HG02588 (cell line): ENCODE results near the gene LYRM7.
A peak's percentile ranks its signal among the peaks of the same experiment; 100 is the strongest.
"Not testable (repeated sequence)": the region's sequence is repeated elsewhere in the genome, so short reads cannot be mapped to it uniquely, and the experiment has no call there.

Source experiments
- ATAC-seq: cut with Tn5 transposase; IDR thresholded peaks from one replicate; pipeline ENCODE4 v1.9.1; 2021; ENCODE audit warnings: mild to moderate bottlenecking, moderate library complexity; ENCODE audit not compliant: unreplicated experiment

The LYRM7 gene

DNA sequence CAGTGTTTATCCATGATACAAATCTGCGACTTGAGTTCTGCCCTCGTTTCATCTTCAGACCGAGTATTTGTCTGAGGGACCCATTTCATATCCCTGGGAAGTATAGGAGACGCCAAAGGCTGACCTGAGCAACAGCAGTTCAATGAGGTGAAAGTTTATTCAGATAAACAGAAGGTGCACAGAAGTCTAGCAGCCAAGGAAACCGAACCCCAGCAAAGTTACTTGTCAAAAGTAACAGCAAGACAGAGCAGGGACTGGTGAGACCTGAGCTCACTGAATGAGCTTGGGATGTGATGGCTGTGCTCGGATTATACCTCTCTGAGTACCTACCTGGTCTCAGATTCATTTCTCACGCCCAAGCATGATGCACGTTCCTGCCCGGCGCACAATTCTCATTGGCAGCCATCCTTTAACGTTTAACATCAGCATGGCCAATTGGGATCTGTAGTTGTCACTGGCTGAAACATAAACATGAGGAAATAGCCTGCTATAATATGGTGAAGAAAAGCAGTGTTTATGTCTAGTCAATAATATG is 599 bp downstream of the LYRM7 start:
- ATAC-seq, result no peak

DNA sequence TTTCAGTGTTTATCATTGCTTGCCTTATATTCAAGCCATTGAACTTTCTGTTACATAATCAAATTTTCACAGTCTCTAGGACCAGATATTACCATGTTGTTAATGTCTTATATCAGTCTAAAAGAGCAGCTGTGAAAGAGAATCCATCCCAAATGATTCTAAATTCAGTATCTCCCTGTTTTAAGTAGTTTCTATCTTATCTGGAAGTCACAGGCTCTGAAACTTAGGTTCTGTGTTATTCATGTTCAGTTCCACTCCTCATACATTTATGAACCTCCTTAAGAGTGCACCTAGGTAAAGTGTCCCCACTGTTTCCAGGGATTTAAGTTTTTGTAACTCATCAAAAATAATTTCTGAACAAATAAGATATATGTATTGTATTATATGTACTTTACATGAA is 9.7 kb downstream of the LYRM7 start:
- no peak for ATAC-seq

DNA sequence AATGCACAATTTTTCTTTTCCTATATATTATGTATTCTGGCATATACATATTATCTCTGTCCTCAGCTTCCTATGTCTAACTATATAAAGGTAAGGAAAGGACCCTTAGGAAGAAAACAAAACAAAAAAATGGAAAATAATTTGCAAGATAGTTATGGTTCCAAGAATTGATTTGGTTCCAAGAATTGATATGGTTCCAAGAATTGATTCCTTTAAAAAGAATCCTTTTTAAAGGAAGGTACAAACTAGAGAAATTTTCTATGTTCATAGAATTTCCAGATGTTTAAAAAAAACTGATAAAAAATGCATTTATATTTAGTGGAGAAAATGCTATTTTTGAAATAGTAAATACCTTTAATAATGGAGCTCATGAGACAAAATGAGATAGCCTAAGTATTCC is 12.1 kb downstream of the LYRM7 start:
- no peak for ATAC-seq

DNA sequence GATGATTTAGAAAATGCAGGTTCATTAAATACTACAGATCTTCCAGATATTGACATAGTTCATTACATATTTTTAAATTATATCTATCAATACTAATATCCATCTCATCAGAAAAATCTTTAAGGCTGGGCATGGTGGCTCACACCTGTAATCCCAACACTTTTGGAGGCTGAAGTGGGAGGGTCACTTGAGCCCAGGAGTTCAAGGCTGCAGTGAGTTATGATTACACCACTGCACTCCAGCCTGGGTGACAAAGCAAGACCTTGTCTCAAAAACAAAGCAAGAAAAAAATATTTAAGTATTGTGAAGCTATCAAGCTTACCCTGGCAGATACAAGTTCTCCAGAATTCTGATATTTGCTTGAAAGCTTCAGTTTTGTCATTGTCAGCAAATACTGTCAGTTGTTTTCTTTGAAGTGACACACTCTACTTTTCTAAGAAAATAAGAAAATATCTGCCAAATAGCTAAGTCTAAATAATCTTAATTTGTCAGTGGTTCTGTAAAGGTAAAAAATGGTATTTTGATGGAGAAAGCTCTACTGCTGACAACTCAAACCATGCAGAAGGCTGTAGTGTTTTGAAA is 14.9 kb downstream of the LYRM7 start:
- no peak for ATAC-seq

DNA sequence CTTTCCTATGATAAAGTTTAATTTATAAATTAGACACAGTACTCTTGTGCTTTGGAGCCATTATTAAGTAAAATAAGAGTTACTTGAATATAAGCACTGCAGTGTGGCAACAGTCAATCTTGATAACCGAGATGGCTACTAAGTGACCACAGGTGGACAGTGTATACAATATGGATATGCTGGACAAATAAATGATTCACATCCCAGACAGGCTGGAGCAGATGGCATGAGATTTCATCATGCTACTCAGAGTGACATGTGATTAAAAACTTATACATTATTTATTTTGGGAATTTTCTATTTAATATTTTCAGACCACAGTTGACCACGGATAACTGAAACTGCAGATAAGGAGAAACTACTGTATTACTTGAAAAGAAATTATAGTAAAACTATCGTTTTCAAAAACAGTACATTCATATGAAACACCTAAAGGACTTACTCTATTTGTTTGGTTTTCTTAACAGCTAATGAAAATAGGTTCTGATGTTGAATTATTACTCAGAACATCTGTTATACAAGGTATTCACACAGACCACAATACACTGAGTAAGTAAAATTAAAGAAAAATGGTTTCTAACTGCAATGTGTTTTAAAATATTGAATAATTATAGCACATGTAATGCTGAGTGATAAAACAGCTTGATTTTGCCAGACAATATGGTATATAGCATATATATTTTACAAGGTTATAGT is 16.0 kb downstream of the LYRM7 start:
- ATAC-seq, result no peak

DNA sequence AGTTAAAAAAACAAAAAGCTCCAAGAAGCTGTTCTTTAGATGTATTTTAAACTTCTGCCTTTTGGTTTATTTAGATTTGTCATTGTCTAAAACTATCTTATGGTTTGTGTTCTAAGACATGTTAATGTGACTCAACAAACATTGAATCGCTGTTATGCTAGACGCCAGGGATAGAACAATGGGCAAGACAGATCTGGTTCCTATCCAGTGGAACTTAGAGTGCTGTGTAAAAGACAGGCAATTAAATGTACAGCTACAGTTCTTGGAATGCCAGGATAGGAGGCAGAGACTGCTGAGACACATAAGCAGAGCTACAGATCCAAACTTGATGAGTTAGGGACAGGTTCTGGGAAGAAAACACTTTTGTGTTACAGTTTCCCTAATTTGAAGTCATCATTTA is 22.4 kb downstream of the LYRM7 start:
- ATAC-seq, result no peak

DNA sequence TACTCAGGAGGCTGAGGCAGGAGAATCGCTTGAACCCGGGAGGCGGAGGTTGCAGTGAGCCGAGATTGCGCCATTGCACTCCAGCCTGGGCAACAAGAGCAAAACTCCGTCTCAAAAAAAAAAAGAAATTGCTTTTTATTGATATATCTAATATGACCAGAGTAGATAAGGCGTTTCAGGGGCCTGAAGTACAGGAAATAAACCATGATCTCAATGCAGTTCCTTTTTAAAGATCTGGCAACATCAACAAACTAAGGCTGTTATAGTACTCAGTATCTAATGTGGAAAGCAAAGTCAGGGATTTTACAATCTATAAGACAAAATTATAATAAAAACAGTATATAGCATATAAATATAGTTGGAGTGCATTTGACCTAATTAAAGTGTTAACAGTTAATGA is 23.2 kb downstream of the LYRM7 start:
- ATAC-seq, result not testable (repeated sequence)

DNA sequence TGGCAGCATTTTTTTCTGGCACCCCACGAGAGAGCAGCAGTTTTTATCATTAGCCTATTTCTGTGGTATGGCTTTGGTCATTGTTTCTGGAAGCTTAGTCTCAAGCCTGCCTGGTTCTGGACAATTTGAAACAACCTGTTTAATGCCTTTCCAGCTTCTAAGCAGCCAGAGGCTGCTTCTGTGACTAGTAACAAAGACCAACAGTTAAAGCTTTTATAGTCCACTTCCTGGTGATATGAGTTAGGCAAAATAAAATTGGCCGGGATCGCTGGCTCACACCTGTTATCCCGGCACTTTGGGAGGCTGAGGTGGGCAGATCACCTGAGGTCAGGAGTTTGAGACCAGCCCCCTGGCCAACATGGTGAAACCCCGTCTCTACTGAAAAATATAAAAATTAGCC is 24.0 kb downstream of the LYRM7 start:
- no peak for ATAC-seq

DNA sequence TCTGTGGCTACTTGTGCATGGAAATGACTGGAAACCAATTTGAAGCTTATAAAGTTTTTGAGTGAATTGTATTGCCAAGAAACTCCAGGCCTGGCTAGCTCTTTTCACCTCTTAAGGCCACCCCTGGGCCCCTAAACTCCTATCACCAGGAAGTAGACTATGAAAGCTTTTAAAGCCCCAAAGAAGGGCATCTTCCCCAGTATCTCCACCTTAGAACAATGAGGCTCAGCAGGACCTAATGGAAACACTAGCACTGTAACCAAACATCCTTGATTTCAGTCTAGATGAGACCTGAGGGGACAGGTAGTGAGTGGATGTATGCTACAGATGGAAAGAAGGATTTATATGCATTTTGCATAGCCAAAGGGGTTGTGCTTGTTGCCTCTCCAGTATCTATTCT is 25.0 kb downstream of the LYRM7 start:
- ATAC-seq, result no peak

DNA sequence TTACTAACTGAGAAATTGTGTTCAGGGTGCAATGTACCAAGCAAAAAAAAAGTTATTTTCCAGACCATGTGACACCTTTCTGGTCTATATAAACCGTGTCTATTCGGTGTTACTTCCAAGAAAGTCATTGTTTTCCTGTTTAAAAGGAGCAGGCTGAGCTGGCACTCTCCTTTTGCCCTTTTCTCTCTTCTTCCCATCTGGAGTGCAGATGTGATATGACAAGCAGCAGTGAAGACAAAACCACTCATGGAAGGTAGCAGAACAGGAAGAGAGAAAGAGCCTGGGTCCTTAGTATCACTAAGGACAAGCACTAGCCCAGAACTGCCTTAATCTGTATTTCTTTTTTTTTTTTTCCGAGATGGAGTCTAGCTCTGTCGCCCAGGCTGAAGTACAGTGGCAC is 25.6 kb downstream of the LYRM7 start:
- ATAC-seq, result no peak

DNA sequence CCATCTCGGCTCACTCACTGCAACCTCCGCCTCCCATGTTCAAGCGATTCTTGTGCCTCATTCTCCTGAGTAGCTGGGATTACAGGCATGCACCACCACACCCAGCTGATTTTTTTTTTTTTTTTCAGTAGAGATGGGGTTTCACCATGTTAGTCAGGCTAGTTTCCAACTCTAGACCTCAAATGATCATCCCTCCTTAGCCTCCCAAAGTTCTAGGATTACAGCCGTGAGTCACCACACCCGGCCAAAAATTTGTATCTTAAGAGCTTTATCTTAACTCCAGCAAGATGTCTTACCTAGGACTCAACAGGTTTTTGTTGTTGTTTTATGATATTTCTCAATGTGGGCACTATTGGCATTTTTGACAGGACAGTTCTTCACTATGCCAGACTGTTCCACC is 27.9 kb downstream of the LYRM7 start:
- ATAC-seq, result no peak

DNA sequence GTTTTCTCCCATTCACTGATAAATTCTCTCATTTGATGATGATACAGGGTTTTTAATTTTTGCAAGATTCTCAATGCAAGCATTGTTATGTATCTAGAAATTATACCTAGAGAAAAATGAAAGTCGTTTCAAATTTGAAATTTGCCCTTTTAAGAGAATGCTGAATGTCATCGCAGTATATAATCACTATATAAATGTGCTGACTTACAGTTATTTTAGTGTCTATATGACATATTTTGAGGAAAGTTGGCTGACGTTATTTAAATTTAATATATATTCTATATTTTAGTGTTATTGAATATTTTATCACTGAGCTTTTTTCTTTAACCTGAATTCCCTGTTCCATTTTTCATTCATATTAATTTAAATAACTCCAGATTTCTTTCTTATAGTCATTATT is 29.8 kb downstream of the LYRM7 start:
- no peak for ATAC-seq

DNA sequence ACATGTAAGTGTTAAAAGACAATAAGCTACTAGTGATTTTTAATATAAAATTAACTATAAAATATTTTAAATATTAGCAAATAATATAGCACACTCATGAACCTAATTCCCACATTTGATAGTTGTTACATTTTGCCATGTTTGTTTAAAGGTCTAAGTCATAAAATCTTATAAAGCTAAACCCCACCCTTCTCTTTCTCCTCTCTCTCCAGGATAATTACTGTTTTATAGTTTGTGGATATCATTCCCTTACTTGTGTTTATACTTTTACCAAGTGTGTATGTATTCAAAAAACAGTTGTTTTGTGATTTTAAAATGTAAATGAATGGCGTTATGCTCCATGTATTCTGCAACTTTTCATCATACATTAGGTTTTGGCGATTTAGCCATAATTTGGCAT is 34.2 kb downstream of the LYRM7 start:
- no peak for ATAC-seq

DNA sequence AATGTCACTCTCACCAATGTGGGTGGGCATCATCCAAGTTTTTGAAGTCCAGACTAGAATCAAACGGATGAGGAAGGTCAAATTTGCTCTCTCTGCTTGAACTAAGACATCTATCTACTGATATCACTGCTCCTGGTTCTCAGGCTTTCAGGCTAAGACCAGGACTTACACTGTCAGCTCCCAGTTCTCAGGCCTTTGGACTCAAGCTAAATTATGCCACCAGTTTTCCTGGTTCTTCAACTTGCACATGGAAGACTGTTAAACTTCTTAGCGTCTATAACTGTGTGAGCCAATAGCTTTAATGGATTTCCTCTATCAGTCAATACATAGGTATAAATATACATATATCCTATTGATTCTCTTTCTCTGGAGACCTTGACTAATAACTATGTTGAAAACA is 35.3 kb downstream of the LYRM7 start:
- ATAC-seq, result no peak

DNA sequence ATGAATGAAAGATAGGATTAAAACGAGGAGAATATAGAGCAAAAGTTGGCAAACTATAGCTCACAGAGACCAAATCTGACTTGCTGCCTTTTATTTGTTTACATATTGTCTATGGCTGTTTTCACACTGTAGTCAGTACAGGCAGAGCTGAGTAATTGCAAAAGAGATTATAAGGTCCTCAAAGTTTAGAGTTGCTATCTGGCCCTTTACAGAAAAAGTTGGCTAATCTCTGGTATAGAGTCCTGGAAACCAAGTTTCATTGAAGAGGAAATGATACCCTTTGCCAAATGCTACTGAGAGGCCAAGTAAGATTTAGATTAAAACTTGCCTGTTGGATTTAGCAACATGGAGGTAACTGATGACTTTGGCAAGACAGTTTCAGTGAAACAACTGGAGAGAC is 36.0 kb downstream of the LYRM7 start:
- no peak for ATAC-seq

DNA sequence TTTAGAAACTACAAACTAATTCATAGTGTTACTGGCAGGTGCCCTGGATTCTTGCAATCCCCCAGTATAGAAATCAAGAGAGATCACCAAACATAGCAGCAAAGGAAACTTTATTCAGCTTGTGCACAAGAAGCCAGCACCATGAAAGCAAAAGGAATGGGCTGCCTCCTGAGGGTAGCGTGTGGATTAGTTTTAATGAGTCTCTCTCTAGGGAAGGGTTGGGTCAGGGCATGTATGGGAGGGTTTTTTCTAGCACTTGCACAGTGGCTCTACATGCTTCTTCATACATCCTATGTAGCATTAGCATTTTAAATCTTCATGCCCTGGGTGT is 38.4 kb downstream of the LYRM7 start:
- no peak for ATAC-seq

DNA sequence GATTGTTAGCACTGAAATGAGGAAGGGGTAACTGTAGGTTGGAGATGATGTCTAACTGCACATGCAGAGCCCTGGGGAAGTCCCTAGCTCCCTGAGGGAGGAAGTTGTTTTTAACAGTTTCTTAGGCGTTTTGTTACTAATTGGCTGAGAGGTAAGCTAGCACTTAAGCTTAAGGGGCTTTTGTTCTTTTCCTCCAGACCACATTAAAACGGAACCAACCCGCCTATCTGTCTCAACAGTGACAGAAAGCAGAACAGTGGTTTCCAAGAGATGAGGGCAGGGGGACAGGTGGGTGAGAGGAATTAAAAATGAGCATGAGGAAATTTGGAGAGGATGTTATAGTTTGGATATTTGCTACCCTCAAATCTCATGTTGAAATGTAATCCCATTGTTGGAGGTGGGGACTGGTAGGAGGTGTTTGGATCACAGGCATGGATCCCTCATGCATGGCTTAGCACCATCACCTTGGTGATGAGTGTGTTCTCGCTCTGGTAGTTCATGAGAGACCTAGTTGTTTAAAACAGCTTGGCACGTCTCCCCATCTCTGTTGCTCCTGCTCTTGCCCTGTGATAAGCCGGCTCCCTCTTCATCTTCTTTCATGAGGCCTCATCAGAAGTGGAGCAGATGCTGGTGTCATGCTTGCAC is 38.9 kb downstream of the LYRM7 start:
- peak; percentile 91 for ATAC-seq

DNA sequence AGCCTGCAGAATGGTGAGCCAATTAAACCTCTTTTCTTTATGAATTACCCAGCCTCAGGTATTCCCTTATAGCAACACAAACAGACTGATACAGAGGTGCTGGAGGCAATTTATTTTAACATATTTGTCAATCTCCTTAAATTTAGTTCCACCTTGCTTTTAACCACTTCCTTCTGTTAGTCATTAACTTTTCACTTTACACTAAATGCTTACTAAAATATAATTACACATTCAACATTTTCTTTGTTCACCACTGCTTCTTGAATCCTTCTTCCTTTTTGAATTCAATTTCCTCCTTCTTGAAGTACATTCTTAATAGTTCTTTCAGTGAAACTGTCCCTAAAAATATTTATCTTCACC is 39.4 kb downstream of the LYRM7 start:
- ATAC-seq, result peak; percentile 8

DNA sequence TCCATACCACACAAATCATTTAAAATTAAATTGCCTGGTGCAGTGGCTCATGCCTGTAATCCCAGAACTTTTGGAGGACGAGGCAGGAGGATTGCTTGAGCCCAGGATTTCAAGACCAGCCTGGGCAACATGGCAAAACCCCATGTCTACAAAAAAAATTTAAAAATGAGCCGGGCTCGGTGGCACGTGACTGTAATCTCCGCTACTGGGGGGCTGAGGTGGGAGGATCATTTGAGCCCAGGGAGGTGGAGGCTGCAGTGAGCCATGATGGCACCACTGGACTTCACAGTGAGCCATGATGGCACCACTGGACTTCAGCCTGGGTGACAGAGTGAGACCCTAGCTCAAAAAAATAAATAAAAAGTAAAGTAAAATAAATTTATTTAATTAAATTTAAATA is 40.9 kb downstream of the LYRM7 start:
- ATAC-seq, result no peak

DNA sequence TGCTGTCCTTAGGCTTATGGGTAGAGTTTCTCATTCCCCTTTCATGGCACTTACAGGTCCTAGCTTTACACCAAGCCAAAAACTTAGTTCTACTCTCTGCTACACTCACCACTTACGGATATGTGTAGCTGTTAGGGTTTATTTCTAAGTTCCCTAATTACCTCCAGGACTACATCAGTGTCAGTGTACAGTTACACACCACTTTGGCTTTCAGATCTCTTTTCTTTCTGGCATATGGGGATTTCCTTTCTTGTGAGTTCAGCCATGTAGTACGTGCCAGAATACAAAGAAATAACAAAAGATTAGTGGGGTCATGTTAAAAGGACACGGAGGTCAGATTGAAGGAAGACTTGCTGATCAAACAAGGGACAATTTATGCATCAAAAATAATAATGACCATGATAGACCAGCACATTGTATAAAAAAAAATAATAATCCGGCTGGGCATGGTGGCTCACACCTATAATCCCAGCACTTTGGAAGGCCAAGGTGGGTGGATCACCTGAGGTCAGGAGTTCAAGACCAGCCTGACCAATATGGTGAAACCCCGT is 41.8 kb downstream of the LYRM7 start:
- no peak for ATAC-seq

DNA sequence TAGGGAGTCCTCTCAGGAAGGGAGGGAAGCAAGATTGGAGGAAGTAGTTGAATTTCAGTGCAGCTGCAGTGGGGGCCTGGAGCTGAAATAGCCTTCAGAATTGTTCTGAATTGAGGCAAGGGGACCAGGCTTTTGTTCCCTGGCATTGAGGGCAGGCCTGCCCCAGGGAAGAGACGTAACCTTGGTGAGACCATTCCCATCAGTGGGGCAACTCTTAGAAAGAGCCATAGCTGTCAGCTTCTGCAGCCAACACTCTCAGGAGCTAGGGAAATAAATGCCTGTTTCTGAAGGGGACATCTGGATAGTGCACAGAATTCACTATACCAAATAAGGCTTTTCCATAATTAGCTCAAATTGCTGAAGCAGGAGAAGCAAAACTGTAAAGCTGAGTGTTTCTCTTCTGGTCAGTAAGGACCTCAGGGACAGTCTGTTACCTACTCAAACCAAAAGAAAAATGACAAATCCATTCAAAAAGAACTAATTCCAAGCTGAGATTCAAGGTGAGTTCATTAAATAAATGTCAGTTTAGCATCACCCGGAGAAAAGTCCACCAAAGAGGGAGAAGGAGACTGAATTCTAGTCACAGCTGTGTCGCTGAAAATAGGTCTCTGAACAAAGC is 44.0 kb downstream of the LYRM7 start:
- no peak for ATAC-seq

DNA sequence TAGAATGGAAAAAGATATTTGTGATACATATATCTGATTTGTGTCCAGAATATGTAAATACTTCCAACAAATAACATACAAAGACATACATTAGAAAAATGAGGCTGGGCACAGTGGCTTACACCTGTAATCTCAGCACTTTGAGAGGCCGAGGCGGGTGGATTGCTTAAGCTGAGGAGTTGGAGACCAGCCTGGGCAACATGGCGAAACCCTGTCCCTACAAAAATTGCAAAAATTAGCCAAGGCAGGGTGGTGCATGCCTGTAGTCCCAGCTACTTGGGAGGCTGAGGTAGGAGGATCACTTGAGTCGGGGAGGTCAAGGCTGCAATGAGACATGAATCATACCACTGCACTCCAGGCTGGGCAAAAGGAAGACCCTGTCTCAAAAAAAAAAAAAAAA is 47.0 kb downstream of the LYRM7 start:
- no peak for ATAC-seq
